HG03439 (cell line): Measurements from ENCODE around the gene AP2B1.
"Not testable (repeated sequence)": the region's sequence is repeated elsewhere in the genome, so short reads cannot be mapped to it uniquely, and the experiment has no call there.

Experiments
- ATAC-seq: cut with Tn5 transposase; IDR thresholded peaks from one replicate; pipeline ENCODE4 v1.9.1; 2021; ENCODE audit warnings: mild to moderate bottlenecking, moderate library complexity; ENCODE audit not compliant: unreplicated experiment

Gene AP2B1

DNA sequence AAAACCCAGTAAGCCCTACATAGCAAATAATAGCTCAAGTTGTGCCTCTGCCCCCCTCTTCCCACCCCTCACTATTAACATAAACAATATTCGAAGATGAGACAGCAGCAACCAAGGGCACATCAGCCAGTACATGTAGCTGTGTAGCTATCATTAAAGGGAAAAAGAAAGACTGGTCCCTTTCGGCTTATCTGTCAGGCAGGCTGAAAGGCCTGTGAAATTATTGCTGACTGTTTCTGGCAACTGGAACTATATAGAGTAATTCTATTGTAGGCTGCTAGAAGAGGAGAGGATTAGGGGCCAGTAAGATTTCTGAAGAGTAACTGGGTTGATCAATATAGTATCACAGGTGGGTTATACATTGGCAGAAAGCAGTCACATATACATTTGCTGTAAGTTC lies 107.8 kb downstream of the AP2B1 start:
- ATAC-seq, result no peak

DNA sequence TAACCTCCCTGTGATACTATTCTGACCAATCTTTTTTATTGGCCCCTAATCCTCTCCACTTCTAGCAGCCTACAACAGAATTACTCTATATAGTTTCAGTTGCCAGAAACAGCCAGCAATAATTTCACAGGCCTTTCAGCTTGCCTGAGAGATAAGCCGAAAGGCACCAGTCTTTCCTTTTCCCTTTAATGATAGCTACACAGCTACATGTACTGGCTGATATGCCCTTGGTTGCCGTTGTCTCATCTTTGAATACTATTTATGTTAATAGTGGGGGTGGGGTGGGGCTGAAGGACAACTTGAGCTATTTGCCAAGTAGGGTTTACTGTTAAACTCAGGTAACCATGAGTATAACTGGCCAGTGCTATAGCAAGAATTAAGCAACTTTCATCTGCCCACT lies 108.5 kb downstream of the AP2B1 start:
- ATAC-seq, result no peak

- no peak for ATAC-seq
Measured at GRCh38 chr17:35698800-35699199, 111.7 kb downstream of the AP2B1 start.

DNA sequence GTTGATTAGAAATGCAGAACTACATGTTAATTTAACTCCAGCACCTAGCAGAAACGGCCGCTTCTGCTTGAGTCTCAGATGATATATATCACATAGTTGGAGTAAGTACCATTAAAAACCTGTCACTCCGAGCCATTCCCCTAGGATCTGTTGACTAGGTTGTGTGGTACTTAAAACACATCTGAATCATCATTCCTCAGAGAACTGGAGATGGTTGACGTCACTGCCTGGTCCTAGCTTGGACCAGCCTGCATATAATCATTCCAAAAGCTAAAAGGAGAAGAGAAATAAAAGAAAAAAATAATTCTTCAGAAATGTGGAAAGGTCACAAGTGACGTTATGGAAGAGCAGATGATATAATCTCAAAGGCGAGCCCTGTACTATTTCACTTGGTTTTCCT lies 113.0 kb downstream of the AP2B1 start:
- ATAC-seq, result no peak

DNA sequence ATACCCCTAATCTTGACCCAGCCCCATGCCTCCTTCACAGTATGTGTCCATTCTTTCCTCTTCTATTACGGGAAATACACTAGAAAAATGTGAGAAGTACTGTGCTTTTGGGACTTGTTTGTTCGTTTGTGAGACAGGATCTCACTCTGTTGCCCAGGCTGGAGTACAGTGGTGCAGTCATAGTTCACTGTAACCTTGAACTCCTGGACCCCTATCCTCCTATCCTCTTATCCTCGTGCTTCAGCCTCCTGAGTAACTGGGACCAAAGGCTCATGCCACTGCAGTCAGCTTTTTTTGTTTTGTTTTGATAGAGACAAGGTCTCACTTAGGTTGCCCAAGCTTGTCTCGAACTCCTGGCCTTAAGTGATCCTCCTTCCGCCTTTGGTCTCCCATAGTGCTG lies 114.4 kb downstream of the AP2B1 start:
- no peak for ATAC-seq

DNA sequence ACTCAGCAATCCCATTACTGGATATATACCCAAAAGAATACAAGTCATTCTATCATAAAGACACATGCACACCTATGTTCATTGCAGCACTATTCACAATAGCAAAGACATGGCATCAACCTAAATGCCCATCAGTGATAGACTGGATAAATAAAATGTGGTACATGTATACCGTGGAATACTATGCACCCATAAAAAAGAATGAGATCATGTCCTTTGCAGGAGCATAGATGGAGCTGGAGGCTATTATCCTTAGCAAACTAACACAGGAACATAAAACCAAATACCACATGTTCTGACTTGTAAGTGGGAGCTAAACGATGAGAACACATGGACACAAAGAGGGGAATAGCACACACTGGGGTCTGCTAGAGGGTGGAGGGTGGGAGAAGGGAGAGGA lies 116.2 kb downstream of the AP2B1 start:
- ATAC-seq, result not testable (repeated sequence)

GRCh38 chr17:35705230-35705629 lies 118.1 kb downstream of the AP2B1 start:
- ATAC-seq, result no peak

DNA sequence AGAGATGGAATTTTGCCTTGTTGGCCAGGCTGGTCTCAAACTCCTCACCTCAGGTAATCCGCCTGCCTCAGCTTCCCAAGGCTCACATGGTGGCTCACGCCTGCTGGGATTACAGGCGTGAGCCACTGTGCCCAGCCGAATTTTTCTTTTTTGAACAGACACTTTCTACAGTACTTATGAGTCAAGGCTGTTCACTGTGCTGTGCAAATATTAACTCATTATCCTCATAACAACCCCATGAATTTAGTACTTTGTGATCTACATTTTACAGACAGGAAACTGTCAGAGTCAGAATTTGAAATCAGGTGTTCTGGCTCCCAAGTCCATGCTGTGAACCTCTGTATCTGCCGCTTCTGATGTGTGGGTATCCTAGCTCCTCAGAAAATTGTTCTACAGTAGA lies 118.6 kb downstream of the AP2B1 start:
- no peak for ATAC-seq

DNA sequence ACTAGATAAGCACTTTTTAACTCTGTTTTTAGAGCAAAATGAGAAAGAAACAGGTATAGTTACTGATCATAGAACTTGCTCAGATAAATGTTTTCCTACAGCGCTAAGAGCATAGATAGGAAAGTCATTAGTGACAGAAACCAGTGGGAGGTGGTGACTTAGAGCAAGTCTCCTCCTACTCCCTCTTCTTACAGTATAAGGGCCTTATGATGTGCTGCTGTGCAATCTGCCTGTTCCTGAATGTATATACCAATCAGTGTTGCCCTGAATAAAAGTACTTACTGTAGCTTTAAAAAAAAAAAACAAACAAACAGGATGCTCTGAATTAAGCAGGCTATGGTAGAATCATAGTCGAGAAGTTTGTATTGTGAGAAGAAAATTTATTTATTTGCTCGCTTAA lies 121.0 kb downstream of the AP2B1 start:
- no peak for ATAC-seq

DNA sequence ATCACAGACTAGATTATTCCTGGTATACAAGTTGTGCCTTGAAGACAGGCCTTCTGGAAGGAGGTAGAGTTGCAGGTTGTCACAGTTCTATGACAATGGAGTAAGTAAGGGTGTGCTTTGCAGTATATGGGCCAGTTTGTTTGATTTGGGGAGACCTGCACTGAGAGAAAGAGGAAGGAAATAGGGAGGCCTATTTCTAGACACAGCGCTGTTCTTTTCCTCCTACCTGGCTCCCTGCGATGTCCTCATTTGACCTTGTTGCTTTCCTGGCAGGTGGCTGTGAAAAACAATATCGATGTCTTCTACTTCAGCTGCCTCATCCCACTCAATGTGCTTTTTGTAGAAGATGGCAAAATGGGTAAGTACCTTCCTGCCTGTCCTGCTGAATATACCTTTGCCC lies 121.8 kb downstream of the AP2B1 start:
- no peak for ATAC-seq

DNA sequence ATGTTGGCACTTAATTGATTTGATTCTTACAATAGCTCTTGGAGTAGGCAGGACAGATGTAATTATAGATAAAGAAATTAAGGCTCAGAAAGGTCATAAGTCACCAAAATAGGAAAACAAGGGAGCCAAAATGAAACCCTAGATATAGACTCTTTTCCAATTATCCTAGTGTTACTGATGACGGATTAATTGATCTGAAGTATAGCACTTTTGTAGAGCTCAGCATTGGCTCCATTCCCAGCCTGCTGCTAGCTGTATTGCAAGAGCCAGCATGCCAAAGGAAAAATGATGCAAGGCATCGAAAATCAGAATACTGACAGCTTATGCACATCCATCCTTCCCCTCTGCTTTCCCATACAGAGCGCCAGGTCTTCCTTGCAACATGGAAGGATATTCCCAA lies 122.8 kb downstream of the AP2B1 start:
- ATAC-seq, result no peak

GRCh38 chr17:35710950-35711349 lies 123.8 kb downstream of the AP2B1 start:
- ATAC-seq, result no peak

DNA sequence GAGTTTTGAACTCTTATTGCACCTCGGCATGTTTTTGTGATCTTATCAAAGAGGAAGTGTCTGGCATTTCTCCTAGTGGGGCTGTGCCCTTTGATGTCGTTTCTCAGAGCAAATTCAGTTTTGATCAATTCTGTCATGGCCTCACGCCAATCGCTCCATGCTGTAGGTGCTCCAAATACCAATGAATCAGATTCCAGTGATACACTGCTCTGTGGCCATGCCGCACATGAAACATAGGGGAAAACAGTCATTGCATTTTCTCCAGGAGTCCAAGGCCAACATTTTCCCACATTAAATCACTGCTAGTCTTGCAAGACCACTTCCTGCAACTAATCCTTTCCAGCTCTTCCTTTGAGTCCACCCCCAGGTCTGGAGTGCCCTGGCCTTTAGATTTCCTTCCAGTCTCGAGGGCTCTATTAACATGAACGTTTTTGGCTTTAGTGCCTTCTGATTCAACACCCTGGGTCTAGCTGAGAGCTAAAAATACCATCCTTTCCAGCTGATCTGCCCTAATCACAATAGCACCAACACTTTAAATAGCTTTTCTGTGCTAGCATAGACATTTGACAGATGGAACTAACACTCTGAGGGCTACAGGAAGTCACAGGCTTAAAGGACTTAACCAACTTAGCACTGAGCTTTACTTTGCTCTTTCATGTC lies 126.1 kb downstream of the AP2B1 start:
- ATAC-seq, result no peak

DNA sequence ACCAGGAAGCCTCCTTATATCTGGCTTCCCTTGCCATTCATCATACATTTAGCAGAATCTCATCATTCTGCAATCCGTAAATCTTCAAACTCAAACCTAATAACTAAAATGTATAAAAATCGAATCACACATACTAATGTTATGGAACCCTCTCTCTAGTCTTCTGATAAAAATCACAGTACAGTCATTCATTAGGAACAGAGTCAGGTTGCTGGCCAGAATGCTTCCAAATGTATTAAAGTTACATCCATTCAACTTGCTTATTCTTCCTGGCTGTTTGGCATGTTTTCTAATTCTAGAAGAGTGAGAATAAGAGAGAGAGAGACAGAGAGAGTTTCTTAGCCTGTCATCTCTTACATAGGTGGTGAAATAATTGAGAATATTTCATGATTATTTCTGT lies 127.9 kb downstream of the AP2B1 start:
- no peak for ATAC-seq

DNA sequence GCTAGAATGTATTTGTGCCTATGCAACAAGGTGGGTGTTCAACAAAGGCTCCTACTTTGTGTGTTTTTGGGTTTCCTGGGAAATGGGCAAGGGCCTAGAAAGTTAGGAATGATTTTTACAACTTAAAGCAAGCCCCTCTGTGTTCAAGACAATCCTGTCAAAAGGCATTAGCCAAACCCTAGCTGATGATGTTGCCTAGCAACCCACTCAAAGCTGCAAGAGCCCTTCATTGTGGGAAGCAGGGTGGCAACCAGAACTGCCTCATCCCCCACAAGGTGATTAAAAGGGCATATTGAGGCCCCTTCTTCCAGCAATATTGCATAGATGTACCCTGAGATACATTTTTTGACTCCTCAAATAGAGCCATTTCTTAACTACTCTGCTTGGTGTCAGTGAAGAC lies 128.3 kb downstream of the AP2B1 start:
- ATAC-seq, result no peak

GRCh38 chr17:35716173-35716572 lies 129.1 kb downstream of the AP2B1 start:
- no peak for ATAC-seq

- ATAC-seq, result no peak
Measured at GRCh38 chr17:35716897-35717465, 129.9 kb downstream of the AP2B1 start.

- ATAC-seq, result no peak
Measured at GRCh38 chr17:35717475-35717874, 130.4 kb downstream of the AP2B1 start.

DNA sequence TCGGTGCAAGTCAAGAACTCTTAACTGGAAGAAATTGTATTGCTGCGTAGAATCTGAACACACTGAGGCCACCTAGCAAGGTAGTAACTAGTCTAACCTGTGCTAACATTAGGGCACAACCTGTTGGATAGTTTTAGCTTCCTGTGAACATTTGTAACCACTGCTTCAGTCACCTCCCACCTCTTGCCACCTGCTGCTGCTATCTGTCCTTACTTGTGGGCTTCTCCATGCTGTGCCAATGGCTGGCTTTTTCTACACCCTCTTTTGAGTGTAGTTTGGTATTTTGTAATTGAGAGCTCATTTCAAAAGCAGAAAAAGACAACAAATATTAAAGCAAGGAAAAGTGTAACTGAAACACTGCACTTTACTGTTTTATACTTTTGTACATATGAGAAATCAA lies 136.6 kb downstream of the AP2B1 start:
- ATAC-seq, result no peak

DNA sequence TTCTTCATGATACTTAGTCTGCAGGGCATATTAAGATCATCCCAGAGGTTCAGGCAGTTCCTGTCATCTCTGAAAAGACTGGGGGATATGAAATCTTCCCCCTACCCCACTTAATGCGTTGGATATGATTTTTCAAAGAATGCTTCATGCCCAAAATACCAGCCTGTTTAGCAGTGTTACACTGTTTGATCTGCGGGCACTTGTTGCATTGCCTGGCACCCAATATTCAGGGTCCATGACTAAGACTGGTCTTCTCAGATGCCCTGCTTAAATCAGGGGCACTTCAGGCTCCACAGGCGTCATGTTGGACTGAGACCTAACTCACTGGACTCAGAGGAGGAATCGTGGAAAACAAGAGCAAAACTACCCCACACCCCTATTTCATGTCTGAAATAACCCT lies 137.9 kb downstream of the AP2B1 start:
- ATAC-seq, result no peak

- ATAC-seq, result no peak
Measured at GRCh38 chr17:35725802-35726126, 138.6 kb downstream of the AP2B1 start.

DNA sequence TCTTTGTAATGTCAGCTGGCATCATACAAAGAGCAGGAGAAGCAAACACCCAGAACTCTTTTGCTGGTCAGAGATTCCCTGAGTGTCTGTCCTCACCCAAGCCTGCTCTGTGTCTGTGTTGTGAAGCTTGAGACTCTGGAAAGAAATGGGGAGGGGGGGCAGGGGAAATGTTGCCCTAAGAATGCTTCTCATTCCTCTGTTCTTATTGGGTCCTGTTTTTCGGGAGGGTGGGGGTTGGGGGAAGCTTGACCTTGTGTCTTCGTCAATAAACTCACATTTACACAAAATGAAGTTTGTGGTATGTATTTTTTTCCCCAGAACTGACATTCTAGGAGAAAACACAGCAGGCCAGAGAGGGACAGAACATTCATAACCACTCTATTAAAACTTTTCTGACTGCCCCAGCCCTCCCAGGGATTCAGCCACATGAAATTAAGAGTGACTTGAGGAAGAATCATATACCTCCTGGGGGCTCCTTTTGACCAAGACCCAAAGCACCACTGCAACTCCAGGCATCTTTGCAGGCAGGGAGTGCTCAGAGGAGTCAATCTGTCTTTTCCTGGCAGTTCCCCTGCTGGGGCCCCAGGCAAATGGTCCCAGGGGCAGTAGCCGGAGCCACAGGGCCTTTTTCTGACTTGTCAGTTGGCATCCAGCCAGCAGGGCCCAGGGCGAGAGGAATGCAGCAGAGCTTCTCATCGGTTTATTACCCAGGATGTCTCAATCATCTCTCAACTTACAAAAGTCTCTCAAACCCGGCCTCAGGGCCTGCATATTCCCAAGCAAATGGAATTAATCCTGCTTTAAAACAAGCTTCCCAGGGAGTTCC lies 139.2 kb downstream of the AP2B1 start:
- ATAC-seq, result no peak
